ENCODE results near the gene HIGD1B. TPM values are rescaled to one million over a fixed set of nuclear protein-coding genes. Genes with fewer than 3 reads are reported as not detected.

HIGD1B gene
- total and polyA plus RNA-seq, 2 of the 13 experiments (the other 11 are each of a cell fraction or from before 2014, with no cell fraction given), result not detected

DNA sequence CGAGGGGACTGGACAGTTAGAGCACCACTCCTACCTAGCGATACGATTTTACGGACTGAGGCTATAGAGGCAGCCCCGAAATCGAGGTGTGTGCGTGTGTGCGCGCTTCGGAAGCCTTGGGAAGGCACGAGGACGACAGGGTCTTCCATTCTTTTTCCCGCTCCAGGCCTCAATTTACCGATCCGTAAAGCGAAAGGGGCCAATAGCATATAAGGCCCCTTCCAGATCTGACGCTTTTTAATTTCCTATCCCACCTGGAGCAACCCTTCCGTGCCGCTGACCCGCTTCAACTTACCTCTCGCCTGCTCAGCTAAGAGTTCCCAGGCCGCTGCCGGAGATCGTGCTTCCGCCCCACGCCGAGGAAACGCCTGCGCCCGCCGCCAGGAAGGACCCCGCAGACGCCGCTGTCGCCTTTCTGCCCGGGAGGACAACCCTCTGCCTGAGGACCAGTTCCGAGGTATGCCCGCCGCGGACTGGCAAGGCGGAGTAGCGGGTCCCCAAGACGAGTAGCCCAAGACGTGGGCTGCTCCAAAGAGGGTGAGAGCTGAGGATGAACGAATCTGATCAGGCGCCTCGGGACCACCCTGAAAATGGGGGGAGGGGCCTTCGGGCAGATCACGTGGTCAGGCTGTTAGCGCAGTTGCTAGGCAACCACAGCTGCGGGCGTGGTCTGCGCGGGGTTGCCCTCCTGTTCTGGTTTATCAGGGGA lies 51.5 kb downstream of the HIGD1B start, which contains the start of gene EFTUD2 (continued):
- TF ChIP-seq, protein P1, sequence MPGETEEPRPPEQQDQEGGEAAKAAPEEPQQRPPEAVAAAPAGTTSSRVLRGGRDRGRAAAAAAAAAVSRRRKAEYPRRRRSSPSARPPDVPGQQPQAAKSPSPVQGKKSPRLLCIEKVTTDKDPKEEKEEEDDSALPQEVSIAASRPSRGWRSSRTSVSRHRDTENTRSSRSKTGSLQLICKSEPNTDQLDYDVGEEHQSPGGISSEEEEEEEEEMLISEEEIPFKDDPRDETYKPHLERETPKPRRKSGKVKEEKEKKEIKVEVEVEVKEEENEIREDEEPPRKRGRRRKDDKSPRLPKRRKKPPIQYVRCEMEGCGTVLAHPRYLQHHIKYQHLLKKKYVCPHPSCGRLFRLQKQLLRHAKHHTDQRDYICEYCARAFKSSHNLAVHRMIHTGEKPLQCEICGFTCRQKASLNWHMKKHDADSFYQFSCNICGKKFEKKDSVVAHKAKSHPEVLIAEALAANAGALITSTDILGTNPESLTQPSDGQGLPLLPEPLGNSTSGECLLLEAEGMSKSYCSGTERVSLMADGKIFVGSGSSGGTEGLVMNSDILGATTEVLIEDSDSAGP (CRISPR knock-in tag; IDR thresholded peaks at IDR 0.05; ENCODE audit: borderline replicate concordance), result peak; percentile 98
- peak; percentile 98 for TF ChIP-seq TOPORS (CRISPR knock-in tag; IDR thresholded peaks at IDR 0.05)
- peak; percentile 56 for TF ChIP-seq TAF15 (IDR thresholded peaks at IDR 0.05; ENCODE audit: low read depth, low read length, poor library complexity, severe bottlenecking)
- peak; percentile 70; the same call in 1 of the 2 replicates for TF ChIP-seq ZNF292 (CRISPR knock-in tag; IDR thresholded peaks at IDR 0.05; ENCODE audit: borderline replicate concordance, low read depth)
- TF ChIP-seq ZNF3 (CRISPR knock-in tag; IDR thresholded peaks at IDR 0.05), result peak; percentile 45; the same call in 1 of the 2 replicates
- TF ChIP-seq SMC3 (IDR thresholded peaks at IDR 0.05; ENCODE audit: low read length), result no peak; the same call in 1 of the 2 replicates
- TF ChIP-seq HMGA1 (CRISPR knock-in tag; conservative IDR thresholded peaks at IDR 0.05), result no peak
- TF ChIP-seq FOXK1 (CRISPR knock-in tag; IDR thresholded peaks at IDR 0.05; ENCODE audit: borderline replicate concordance, low read depth), result peak; percentile 99
- TF ChIP-seq SALL1 (CRISPR knock-in tag; IDR thresholded peaks at IDR 0.05), result peak; percentile 94
- TF ChIP-seq, protein P2, sequence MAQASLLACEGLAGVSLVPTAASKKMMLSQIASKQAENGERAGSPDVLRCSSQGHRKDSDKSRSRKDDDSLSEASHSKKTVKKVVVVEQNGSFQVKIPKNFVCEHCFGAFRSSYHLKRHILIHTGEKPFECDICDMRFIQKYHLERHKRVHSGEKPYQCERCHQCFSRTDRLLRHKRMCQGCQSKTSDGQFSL (CRISPR knock-in tag; IDR thresholded peaks at IDR 0.05), result no peak; the same call in 1 of the 2 replicates
- peak; percentile 72 for TF ChIP-seq DR1 (CRISPR knock-in tag; IDR thresholded peaks at IDR 0.05)
- TF ChIP-seq, protein P3, sequence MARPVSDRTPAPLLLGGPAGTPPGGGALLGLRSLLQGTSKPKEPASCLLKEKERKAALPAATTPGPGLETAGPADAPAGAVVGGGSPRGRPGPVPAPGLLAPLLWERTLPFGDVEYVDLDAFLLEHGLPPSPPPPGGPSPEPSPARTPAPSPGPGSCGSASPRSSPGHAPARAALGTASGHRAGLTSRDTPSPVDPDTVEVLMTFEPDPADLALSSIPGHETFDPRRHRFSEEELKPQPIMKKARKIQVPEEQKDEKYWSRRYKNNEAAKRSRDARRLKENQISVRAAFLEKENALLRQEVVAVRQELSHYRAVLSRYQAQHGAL (CRISPR knock-in tag; IDR thresholded peaks at IDR 0.05; ENCODE audit: not compliant biosample characterization), result peak; percentile 85
- TF ChIP-seq, protein P4, sequence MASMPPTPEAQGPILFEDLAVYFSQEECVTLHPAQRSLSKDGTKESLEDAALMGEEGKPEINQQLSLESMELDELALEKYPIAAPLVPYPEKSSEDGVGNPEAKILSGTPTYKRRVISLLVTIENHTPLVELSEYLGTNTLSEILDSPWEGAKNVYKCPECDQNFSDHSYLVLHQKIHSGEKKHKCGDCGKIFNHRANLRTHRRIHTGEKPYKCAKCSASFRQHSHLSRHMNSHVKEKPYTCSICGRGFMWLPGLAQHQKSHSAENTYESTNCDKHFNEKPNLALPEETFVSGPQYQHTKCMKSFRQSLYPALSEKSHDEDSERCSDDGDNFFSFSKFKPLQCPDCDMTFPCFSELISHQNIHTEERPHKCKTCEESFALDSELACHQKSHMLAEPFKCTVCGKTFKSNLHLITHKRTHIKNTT (CRISPR knock-in tag; IDR thresholded peaks at IDR 0.05), result 0 out of 2 replicates have a peak, but pooled peaks have one; percentile 21
- no peak; the same call in 1 of the 2 replicates for TF ChIP-seq ATF7-NPFF (CRISPR knock-in tag; IDR thresholded peaks at IDR 0.05; ENCODE audit: low read depth)
- 0 out of 2 replicates have a peak, but pooled peaks have one; percentile 30 for TF ChIP-seq ZNF562 (CRISPR knock-in tag; IDR thresholded peaks at IDR 0.05; ENCODE audit: borderline replicate concordance)
- no peak; the same call in none of the 2 replicates for TF ChIP-seq ZNF510 (CRISPR knock-in tag; IDR thresholded peaks at IDR 0.05; ENCODE audit: low read depth)
- TF ChIP-seq NFE2 (CRISPR knock-in tag; IDR thresholded peaks at IDR 0.05), result no peak
- no peak for TF ChIP-seq U2AF1 (optimal IDR thresholded peaks at IDR 0.05; ENCODE audit: low read depth, low read length)
- peak; percentile 57; the same call in 1 of the 2 replicates for TF ChIP-seq WIZ (CRISPR knock-in tag; IDR thresholded peaks at IDR 0.05)
- no peak for TF ChIP-seq ZNF382 (CRISPR knock-in tag; IDR thresholded peaks at IDR 0.05; ENCODE audit: borderline replicate concordance)
- 0 out of 2 replicates have a peak, but pooled peaks have one; percentile 16 for TF ChIP-seq ZNF251 (CRISPR knock-in tag; IDR thresholded peaks at IDR 0.05)
- TF ChIP-seq ARNT2 (CRISPR knock-in tag; IDR thresholded peaks at IDR 0.05; ENCODE audit: low read depth), result no peak
- TF ChIP-seq DPF2 (CRISPR knock-in tag; IDR thresholded peaks at IDR 0.05; ENCODE audit: borderline replicate concordance, low read depth), result no peak
- peak; percentile 97 for TF ChIP-seq YEATS4 (CRISPR knock-in tag; IDR thresholded peaks at IDR 0.05; ENCODE audit: borderline replicate concordance)
- no peak for TF ChIP-seq MBD4 (IDR thresholded peaks at IDR 0.05; ENCODE audit: borderline replicate concordance, low read length)
- TF ChIP-seq MEF2D (CRISPR knock-in tag; IDR thresholded peaks at IDR 0.05), result peak; percentile 82
- peak; percentile 83 for TF ChIP-seq TEAD3 (CRISPR knock-in tag; optimal IDR thresholded peaks at IDR 0.05; ENCODE audit: borderline replicate concordance)

Measured in HepG2 (cell line).